Measurements from ENCODE around the gene GNE. TPM values are rescaled to one million over a fixed set of nuclear protein-coding genes. Genes with fewer than 3 reads are reported as not detected.
"Not testable (repeated sequence)": the region's sequence is repeated elsewhere in the genome, so short reads cannot be mapped to it uniquely, and the experiment has no call there.

The GNE gene
- total RNA-seq, 1 donor from 2014 or later, result 7.2 TPM

GRCh38 chr9:36191290-36191645 lies 67.0 kb downstream of the GNE start:
- intact Hi-C loops (cut with DNase I), result loop anchor here (2.0 to 10.0 kb wide), 2 partner anchors 24 to 134 kb away; no protein-coding TSS in a partner anchor
- Histone ChIP-seq H3K36me3 (no peaks in the 10 kb centered on the region), H3K4me3 (peak overlapping the region; percentile 86 to 99), H3K4me1 (peaks cover 4 to 31% of the 10 kb centered on the region in 2 donors), H3K27me3 (no peaks in the 10 kb centered on the region), H3K27ac (peak overlapping the region; percentile 94 to 95), H3K9me3 (no peaks in the 10 kb centered on the region)
- TF ChIP-seq, protein P1, sequence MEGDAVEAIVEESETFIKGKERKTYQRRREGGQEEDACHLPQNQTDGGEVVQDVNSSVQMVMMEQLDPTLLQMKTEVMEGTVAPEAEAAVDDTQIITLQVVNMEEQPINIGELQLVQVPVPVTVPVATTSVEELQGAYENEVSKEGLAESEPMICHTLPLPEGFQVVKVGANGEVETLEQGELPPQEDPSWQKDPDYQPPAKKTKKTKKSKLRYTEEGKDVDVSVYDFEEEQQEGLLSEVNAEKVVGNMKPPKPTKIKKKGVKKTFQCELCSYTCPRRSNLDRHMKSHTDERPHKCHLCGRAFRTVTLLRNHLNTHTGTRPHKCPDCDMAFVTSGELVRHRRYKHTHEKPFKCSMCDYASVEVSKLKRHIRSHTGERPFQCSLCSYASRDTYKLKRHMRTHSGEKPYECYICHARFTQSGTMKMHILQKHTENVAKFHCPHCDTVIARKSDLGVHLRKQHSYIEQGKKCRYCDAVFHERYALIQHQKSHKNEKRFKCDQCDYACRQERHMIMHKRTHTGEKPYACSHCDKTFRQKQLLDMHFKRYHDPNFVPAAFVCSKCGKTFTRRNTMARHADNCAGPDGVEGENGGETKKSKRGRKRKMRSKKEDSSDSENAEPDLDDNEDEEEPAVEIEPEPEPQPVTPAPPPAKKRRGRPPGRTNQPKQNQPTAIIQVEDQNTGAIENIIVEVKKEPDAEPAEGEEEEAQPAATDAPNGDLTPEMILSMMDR (IDR thresholded peaks at IDR 0.05), result no peak
- DNase-seq (ENCODE audit: low spot score in 2 of 2), result no peak

- H3K36me3 ChIP-seq, result no peaks in the 10 kb centered on the region
- peaks cover 4 to 31% of the 10 kb centered on the region in 2 donors for H3K4me1 ChIP-seq
- H3K27me3 ChIP-seq, result no peaks in the 10 kb centered on the region
- peak within 1 kb of the TSS; percentile 86 to 99 for H3K4me3 ChIP-seq
- H3K9me3 ChIP-seq, result no peaks in the 10 kb centered on the region
- DNase-seq (ENCODE audit: low spot score in 2 of 2), result peak; percentile 91 to 98
- intact Hi-C loops (cut with DNase I), result loop anchor here (1.0 to 10.0 kb wide), 4 partner anchors 24 to 134 kb away; partner anchors contain the start of gene GNE
- TF ChIP-seq, protein P1 (IDR thresholded peaks at IDR 0.05), result peak; percentile 43 to 63 (median 53)
- peak within 1 kb of the TSS; percentile 94 to 95 for H3K27ac ChIP-seq
Measured at GRCh38 chr9:36190388-36191289, 67.6 kb downstream of the GNE start, which contains the start of gene CLTA. TSS of gene CLTA (plus strand) at chr9:36190921. CDS start at chr9:36191057, 136 bp downstream.

DNA sequence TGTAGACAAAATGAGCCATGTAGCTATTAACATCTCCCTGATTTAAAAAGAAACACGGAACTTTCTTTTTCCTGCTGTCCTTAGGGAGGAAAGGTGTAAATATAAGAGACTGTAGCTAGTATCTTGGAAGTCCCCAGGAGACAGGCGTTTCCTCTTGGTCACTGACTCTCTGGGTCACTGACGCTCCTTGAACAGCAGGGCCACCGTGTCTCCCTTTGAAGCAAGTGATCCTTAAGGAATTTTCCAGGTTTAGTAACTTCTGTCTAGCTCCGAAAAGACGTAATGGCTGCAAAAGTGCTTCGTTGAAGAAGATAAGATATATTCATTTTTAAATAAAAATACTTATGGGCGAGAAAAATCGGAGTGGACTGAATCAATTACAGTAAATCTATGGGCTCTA lies 68.3 kb downstream of the GNE start:
- Histone ChIP-seq H3K36me3 (no peaks in the 10 kb centered on the region), H3K27ac (peak overlapping the region; percentile 94 to 95), H3K9me3 (no peaks in the 10 kb centered on the region), H3K4me1 (peaks cover 4 to 31% of the 10 kb centered on the region in 2 donors), H3K4me3 (peak overlapping the region; percentile 86 to 99), H3K27me3 (no peaks in the 10 kb centered on the region)
- DNase-seq (ENCODE audit: low spot score in 2 of 2), result no peak
- TF ChIP-seq, protein P1 (IDR thresholded peaks at IDR 0.05), result no peak
- intact Hi-C loops (cut with DNase I), result loop anchor here (1.0 to 10.0 kb wide), 4 partner anchors 23 to 135 kb away; partner anchors contain the start of gene GNE

GRCh38 chr9:36188212-36188611 lies 70.0 kb downstream of the GNE start:
- no peak overlapping the region for H3K27ac ChIP-seq
- H3K4me3 ChIP-seq, result no peak overlapping the region
- H3K36me3 ChIP-seq, result no peaks in the 10 kb centered on the region
- H3K9me3 ChIP-seq, result no peaks in the 10 kb centered on the region
- H3K4me1 ChIP-seq, result peaks cover under 1 to 16% of the 10 kb centered on the region in 2 donors
- no peak for DNase-seq (ENCODE audit: low spot score in 2 of 2)
- TF ChIP-seq, protein P1 (IDR thresholded peaks at IDR 0.05), result no peak
- H3K27me3 ChIP-seq, result no peaks in the 10 kb centered on the region
- intact Hi-C loops (cut with DNase I), result no loop called here

DNA sequence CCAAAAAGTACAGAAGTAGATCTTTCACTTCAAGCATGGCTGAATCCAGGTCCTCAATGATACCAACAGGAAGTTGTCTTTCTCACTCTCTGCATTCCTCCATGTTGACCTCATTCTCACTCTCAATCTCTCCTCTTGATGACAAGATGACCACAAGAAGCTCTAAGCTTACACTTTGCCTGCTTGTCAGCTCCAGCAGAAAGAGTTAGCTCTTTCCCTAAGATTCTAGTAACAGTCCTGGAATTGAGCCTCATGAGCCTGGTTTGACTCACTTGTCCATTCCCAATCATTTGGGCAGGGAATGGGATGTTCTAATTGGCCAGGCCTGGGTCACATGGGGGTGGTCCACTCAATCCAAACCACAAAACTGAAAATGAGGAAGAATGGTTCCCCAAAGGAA lies 70.8 kb downstream of the GNE start:
- no peak overlapping the region for H3K4me3 ChIP-seq
- no peaks in the 10 kb centered on the region for H3K27me3 ChIP-seq
- intact Hi-C loops (cut with DNase I), result no loop called here
- peaks cover 0 to 8% of the 10 kb centered on the region in 2 donors for H3K4me1 ChIP-seq
- H3K36me3 ChIP-seq, result no peaks in the 10 kb centered on the region
- no peak for DNase-seq (ENCODE audit: low spot score in 2 of 2)
- no peaks in the 10 kb centered on the region for H3K9me3 ChIP-seq
- H3K27ac ChIP-seq, result no peak overlapping the region
- TF ChIP-seq, protein P1 (IDR thresholded peaks at IDR 0.05), result no peak

GRCh38 chr9:36180243-36180642 lies 78.0 kb downstream of the GNE start:
- intact Hi-C loops (cut with DNase I); H3K36me3 ChIP-seq; H3K9me3 ChIP-seq; H3K4me1 ChIP-seq; DNase-seq (ENCODE audit: low spot score in 2 of 2); H3K27me3 ChIP-seq; H3K4me3 ChIP-seq; H3K27ac ChIP-seq: not testable (repeated sequence)

All from ascending aorta (tissue), 2 donors.